Activated CD8-positive, alpha-beta memory T cell treated with anti-CD3 and anti-CD28 coated beads for 24 hours (primary cell): Measurements from ENCODE around the gene CCR5.
A peak's percentile ranks its signal among the peaks of the same experiment; 100 is the strongest.
"Not testable (repeated sequence)": the region's sequence is repeated elsewhere in the genome, so short reads cannot be mapped to it uniquely, and the experiment has no call there.

Experiments used
- DNase-seq: peaks from one replicate; pipeline ENCODE4 v3.0.0-alpha.2; 2020

Gene CCR5

GRCh38 chr3:46388847-46389246 is 18.1 kb downstream of the CCR5 start:
- DNase-seq, result not testable (repeated sequence)

GRCh38 chr3:46389306-46389705 is 18.6 kb downstream of the CCR5 start:
- DNase-seq, result no peak

- not testable (repeated sequence) for DNase-seq
These were observed 20.8 kb downstream of the CCR5 start for GRCh38 chr3:46391526-46391925.

GRCh38 chr3:46393011-46393410 is 22.3 kb downstream of the CCR5 start:
- no peak for DNase-seq

- no peak for DNase-seq
These were observed 23.0 kb downstream of the CCR5 start for GRCh38 chr3:46393554-46394434.

- no peak for DNase-seq
These were observed 24.5 kb downstream of the CCR5 start for GRCh38 chr3:46395210-46395661.

- DNase-seq, result no peak
These were observed 25.2 kb downstream of the CCR5 start for GRCh38 chr3:46395766-46396530.

- DNase-seq, result peak; percentile 47
These were observed 26.4 kb downstream of the CCR5 start for GRCh38 chr3:46397111-46397510.

- no peak for DNase-seq
These were observed 27.6 kb downstream of the CCR5 start for GRCh38 chr3:46398186-46398955.

GRCh38 chr3:46399098-46399497 is 28.4 kb downstream of the CCR5 start:
- DNase-seq, result no peak

GRCh38 chr3:46399557-46399956 is 28.8 kb downstream of the CCR5 start:
- DNase-seq, result no peak

- DNase-seq, result no peak
These were observed 29.4 kb downstream of the CCR5 start for GRCh38 chr3:46400000-46400734.

- no peak for DNase-seq
These were observed 30.1 kb downstream of the CCR5 start for GRCh38 chr3:46400846-46401245.

- no peak for DNase-seq
These were observed 30.8 kb downstream of the CCR5 start for GRCh38 chr3:46401579-46401978.

- not testable (repeated sequence) for DNase-seq
These were observed 32.2 kb downstream of the CCR5 start for GRCh38 chr3:46402902-46403301.

- no peak for DNase-seq
These were observed 34.7 kb downstream of the CCR5 start for GRCh38 chr3:46405301-46406019.

GRCh38 chr3:46406443-46406787 is 35.7 kb downstream of the CCR5 start:
- no peak for DNase-seq

GRCh38 chr3:46406788-46407611 is 36.3 kb downstream of the CCR5 start, which contains the start of the genes CCR5AS and CCRL2:
Gene CCR5AS, minus strand, starts transcription at chr3:46407066.
Gene CCRL2, plus strand, starts transcription at chr3:46407259. Its CDS starts 821 bp downstream, at chr3:46408080.
- peak; percentile 75 for DNase-seq

GRCh38 chr3:46407970-46408369 is 37.2 kb downstream of the CCR5 start:
- no peak for DNase-seq

- DNase-seq, result no peak
These were observed 38.1 kb downstream of the CCR5 start for GRCh38 chr3:46408853-46409252.
